HFF-Myc (cell line): ENCODE results near the gene ARF4.
A peak's percentile ranks its signal among the peaks of the same experiment; 100 is the strongest.

Experiments
- DNase-seq: peaks from one replicate; pipeline ENCODE4 v3.0.0-alpha.2; 2011; ENCODE audit warnings: low read depth; ENCODE audit errors: extremely low read depth
- H3K4me3 ChIP-seq: replicated peaks from 2 replicates; pipeline ENCODE4 v1.5.1; 2011; ENCODE audit warnings: low read depth, mild to moderate bottlenecking, control low read depth, low read length
- CTCF ChIP-seq: IDR thresholded peaks from 2 replicates; pipeline ENCODE4 v1.5.1; 2012; ENCODE audit warnings: mild to moderate bottlenecking, low read depth, low read length, control low read depth; ENCODE audit errors: missing control alignments

Gene ARF4

GRCh38 chr3:57598765-57599360 is 1.7 kb upstream of the ARF4 start:
- no peak for DNase-seq
- TF ChIP-seq CTCF = no peak
- H3K4me3 ChIP-seq = peak overlapping the region; percentile 67

- H3K4me3 ChIP-seq = peak overlapping the region; percentile 67
- no peak for TF ChIP-seq CTCF
- DNase-seq = no peak
Measured at GRCh38 chr3:57596495-57597126, 533 bp downstream of the ARF4 start.

- no peak for TF ChIP-seq CTCF
- peak overlapping the region; percentile 67 for H3K4me3 ChIP-seq
- no peak for DNase-seq
Measured at GRCh38 chr3:57594576-57594975, 2.6 kb downstream of the ARF4 start.

- DNase-seq = no peak
- peak overlapping the region; percentile 67 for H3K4me3 ChIP-seq
- TF ChIP-seq CTCF = no peak
Measured at GRCh38 chr3:57594144-57594543, 3.0 kb downstream of the ARF4 start.

GRCh38 chr3:57592306-57592705 is 4.8 kb downstream of the ARF4 start:
- DNase-seq = no peak
- H3K4me3 ChIP-seq = no peak overlapping the region
- TF ChIP-seq CTCF = no peak

- no peak overlapping the region for H3K4me3 ChIP-seq
- no peak for DNase-seq
- TF ChIP-seq CTCF = no peak
Measured at GRCh38 chr3:57587905-57588304, 9.2 kb downstream of the ARF4 start.

GRCh38 chr3:57586778-57587177 is 10.4 kb downstream of the ARF4 start:
- no peak overlapping the region for H3K4me3 ChIP-seq
- DNase-seq = no peak
- TF ChIP-seq CTCF = no peak
